ENCODE results near the gene PRX.

- TF ChIP-seq EZH2 (IDR thresholded peaks at IDR 0.05; ENCODE audit: borderline replicate concordance, low read length) = no peak
- TF ChIP-seq, protein P1, sequence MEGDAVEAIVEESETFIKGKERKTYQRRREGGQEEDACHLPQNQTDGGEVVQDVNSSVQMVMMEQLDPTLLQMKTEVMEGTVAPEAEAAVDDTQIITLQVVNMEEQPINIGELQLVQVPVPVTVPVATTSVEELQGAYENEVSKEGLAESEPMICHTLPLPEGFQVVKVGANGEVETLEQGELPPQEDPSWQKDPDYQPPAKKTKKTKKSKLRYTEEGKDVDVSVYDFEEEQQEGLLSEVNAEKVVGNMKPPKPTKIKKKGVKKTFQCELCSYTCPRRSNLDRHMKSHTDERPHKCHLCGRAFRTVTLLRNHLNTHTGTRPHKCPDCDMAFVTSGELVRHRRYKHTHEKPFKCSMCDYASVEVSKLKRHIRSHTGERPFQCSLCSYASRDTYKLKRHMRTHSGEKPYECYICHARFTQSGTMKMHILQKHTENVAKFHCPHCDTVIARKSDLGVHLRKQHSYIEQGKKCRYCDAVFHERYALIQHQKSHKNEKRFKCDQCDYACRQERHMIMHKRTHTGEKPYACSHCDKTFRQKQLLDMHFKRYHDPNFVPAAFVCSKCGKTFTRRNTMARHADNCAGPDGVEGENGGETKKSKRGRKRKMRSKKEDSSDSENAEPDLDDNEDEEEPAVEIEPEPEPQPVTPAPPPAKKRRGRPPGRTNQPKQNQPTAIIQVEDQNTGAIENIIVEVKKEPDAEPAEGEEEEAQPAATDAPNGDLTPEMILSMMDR (IDR thresholded peaks at IDR 0.05; ENCODE audit: low read length) = no peak
These were observed 44.9 kb upstream of the PRX start for GRCh38 chr19:40457953-40458596.

All from OCI-LY1 (cell line).